NCI-H82 (cell line): Measurements from ENCODE around the gene ADAMTS1.
"Not testable (repeated sequence)": the region's sequence is repeated elsewhere in the genome, so short reads cannot be mapped to it uniquely, and the experiment has no call there.

Experiments
- DNase-seq: peaks from one replicate; lab custom pipeline; 2025; lab: John Stamatoyannopoulos, UW

Gene ADAMTS1

DNA sequence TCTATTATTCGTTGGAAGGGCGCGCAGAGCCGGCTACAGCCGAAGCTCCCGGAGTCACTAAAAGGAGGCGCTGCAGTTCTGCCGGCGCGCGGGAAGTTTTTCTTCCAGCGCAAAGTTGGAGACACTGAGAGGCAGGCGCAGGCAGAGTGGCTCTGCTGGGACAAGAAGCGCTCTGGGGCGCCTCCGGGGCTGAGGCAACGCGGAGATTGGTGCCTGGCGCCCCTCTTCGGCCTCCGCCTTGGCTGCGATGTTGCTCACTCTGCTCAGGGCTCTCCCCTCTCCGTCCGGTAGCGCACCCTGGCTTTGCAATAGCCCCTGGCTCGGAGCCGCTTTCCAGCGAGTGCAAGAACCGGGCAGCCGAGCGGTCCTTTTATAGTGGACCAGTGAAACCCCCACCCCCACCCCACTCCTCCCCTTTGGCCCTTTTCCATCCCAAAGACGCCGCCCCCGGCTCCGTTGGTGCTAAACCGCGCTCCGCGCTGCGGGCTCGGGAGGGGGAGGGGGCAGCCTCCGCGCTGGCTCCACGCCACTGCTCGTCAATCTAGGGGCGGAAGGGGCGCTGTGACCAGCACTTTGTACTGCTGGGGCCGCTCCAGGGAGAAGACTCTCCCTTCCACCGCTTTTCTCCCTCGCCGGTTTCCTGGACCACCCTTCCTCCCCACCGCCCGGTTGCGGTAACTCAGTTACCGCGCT lies at the start of gene ADAMTS1:
Gene ADAMTS1 (minus strand): TSS at position 344 of the 693 bp plus-strand sequence. CDS start 455 bp downstream, outside the sequence.
- peak; percentile 39 for DNase-seq

DNA sequence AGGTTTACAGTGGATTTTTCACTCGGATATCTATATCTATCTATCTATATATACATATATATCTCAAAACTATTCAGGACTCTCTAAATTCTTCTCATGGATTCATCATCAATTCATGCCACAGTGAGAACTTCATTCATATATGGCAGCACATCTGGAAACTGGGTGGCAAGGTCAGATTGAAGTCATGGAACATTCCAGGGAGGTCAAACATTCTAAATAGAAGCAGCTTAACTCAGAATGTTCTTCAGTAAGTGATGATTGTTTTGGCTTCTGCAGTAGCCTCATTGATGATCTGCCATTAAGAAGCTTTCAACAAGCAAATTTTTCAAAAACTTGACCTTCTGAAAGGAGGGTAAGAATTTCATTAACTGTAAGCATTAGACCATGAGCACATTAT lies 46.9 kb upstream of the ADAMTS1 start:
- no peak for DNase-seq

DNA sequence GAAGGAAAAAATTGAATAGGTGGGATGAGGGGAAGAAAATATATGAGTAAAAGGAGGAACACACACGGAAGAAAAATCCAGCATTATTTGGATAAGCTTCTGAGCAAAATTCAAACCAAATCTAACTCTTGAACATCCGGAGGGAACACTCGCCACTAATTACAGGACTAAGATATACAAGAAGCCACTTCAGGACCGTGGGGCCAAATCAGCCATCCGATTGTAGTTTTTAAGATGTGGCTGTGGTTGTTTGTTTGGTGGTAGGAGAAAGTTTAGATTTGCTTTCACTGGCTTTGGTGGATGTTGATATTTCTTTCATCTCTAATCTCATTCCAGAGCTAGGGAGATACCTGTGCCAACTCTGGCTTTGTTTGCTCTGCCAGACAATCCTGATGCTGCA lies 43.7 kb upstream of the ADAMTS1 start:
- no peak for DNase-seq

DNA sequence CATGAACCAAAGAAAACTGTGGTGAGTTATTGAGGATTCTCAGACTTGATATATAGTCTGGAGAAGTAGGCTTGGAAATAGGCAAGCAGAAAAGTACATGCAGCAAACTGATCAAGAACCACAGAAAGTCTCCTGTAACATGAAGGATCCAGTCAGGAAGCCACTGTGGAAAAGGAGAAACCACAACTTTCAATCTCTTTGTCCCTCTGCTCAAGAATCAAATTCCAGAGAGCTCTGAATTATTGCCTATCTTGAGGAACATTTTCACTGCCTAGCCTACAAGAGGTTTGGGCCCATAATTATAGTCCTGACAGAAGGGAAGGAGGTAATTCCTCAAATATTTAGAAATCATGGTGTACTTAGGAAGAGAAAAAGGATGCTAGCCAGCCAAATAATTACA lies 43.0 kb upstream of the ADAMTS1 start:
- no peak for DNase-seq

DNA sequence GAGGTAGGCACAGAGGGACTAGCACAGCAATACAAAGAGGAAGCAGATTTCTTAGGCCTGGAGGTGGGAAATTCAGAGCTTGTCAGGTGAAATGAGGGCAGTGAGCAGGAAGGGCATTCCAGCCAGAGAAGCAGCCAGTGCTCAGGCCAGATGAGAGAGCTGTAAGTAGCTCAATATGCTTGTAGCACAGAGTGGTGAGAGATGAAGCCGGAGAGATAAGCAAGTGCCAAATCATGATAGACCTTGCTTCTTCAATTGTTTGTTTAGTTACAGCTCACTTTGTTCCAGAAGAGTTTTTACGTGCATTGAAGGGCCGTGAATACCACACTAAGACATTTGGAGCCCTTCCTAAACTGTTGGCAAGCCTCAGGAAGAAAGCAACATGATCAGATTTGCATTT lies 42.0 kb upstream of the ADAMTS1 start:
- DNase-seq, result no peak

DNA sequence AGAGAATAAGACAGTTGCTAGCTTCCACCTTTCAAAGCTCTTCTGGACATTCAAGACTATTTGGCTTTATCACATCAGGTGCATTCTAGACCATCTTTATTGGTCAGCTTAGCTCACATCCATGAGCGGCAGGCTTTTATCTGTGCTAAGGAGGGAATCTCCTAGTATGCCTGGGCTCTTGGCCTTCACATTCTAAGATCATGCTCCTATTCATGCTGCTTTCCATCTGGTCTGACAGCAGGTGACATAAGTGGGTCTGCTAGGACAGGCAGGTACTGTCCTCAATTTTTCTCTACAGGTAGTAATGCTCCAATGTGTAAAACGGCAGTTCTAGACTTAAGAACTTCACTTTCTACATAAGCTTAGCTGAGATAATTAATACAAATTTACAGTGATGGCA lies 39.2 kb upstream of the ADAMTS1 start:
- no peak for DNase-seq

DNA sequence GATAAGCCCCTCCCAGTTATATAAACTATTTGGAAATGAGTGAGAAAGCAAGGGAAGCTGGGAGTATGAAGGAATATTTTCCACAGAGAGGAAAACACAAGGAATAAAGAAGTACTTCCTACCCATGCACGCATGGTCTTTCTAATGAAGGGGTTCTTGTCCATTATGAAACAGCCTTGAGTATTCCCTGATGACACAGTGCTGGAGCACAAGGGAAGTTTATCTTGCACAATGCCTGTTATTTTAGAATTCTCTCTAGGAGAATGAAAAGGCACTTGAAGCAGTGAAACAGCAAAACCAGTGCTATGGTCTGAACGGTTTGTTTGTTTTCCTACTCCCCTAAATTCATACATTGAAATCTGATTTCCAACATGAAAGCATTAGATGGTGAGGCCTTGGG lies 38.6 kb upstream of the ADAMTS1 start:
- DNase-seq, result no peak

DNA sequence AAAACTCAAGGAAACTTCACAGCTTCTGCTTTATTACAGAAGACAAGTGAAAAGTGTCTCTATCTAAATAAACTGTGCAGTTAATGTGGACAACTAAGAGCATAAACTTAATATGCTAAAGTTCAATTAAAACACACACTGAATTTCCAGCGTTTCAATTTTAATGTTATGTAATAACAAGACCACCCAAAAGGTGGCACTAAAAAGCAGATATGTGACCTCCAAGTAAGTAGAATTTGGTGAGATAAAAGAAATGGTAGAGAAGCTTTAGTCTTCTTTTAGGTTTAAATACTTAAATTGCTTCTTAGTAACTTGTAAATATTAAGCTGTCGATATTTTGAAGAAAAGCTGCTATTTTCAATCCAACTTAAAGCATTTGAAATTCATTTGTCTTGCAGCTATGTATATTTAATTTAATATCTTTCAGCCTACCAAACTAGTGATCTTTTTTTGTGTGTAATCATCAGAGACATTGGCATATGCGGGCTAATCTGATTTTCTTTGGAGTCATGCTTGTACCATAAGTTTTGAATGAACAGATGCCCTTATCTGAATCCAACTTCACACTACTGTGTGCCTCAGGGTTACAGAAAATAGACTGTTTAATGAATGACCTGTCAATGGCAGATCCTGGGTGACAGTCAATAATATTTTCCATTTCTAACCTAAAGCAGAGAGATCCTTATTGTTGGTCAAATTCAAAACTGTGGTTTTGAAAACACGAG lies 36.5 kb upstream of the ADAMTS1 start:
- DNase-seq, result peak; percentile 32

DNA sequence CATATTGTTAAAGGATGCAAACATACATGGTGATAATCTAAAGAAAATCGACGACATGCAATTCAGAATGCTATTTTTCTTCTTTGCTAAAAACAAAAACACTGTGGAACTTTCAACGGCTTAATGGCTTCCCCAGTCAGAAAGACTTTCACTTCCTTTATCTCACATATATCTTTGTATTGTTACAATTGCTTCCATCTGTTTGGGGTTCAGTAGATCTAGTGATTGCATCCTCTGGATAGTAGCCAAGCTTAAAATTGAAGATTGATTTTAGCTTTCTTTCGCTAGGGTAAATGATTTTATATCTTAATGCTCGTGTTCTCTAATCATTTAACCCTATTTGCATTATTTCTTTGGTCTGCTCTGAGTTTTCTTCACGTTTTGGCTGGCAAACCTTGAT lies 31.8 kb upstream of the ADAMTS1 start:
- DNase-seq, result no peak

DNA sequence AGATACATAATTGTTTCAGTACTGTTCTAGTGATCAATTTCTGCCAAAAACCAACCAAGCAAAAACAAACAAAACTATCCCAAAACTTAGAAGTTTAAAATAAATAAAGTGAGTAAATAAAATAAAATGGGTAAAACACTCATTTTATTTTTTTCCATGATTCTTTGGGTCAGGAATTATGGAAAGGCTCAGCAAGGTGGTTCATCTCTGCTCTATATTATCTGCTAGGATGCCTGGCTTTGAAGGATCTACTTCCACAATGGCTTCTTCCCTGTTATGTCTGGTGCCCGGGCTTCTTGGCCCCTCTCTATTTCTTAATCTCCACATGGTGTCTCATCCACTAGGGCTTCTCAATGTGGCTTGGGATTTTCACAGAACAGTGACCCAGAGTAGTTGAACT lies 29.1 kb upstream of the ADAMTS1 start:
- DNase-seq, result no peak

DNA sequence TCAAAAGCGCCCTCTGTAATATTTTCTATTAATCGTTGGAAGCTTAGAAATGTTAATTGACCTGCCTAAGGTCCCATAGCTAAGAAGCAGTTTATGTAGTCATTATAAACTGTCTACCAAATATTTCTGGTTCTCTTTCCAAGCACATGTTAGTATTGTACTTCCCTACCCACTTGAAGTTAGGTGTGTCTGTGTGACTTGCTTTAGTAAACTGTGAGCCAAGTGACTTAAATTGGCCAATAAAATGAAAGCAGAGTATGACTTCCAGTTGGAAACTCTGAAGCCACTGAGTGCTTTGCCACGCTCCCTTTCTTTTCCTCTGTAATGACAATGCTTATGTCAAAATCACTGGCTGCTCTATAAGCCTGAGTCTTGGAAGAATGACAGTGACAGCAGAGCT lies 20.6 kb upstream of the ADAMTS1 start:
- DNase-seq, result no peak

DNA sequence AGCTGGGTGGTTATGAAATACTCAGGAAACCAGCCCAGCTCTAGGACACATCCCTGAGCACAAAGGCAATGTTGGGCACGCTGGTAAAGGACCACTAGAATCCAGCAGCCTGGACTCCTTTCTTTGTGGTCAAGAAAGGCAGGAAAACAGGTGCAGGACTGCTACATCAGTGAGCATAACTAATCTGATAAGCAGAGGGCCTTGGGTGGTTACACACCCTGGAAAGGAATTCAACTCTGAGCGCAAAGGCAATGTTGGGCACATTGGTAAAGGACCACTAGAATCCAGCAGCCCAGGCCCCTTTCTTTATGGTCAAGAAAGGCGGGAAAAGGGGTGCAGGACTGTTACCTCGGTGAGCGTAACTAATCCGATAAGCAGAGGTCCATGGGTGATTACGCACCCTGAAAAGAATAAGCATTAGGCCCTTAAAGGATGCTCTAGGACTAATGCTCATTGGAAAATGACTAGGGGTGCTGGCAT lies 11.7 kb upstream of the ADAMTS1 start:
- DNase-seq, result not testable (repeated sequence)

DNA sequence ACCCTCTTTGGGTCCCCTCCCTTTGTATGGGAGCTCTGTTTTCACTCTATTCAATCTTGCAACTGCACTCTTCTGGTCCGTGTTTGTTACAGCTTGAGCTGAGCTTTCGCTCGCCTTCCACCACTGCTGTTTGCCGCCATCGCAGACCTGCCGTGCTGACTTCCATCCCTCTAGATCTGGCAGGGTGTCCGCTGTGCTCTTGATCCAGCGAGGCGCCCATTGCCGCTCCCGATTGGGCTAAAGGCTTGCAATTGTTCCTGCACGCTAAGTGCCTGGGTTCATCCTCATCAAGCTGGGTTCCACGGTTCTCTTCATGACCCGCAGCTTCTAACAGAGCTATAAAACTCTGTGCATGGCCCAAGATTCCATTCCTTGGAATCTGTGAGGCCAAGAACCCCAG lies 9.5 kb upstream of the ADAMTS1 start:
- DNase-seq, result not testable (repeated sequence)

DNA sequence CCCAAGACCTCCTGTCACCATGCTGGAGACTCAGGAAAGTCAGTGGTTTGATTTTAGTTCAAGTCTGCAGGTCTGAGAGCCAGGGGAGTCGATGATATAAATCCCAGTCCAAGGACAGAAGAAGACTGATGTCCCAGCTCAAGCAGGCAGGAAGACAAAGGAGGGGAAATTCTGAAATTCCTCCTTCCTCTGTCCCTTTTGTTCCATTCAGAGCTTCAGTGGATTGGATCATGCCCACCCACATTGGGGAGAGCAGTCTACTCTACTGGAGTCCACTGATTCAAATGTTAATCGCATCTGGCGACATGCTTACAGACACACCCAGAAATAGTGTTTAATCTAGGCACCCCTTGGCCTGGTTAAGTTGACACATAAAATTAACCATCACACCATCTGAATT lies 7.2 kb upstream of the ADAMTS1 start:
- DNase-seq, result peak; percentile 18

DNA sequence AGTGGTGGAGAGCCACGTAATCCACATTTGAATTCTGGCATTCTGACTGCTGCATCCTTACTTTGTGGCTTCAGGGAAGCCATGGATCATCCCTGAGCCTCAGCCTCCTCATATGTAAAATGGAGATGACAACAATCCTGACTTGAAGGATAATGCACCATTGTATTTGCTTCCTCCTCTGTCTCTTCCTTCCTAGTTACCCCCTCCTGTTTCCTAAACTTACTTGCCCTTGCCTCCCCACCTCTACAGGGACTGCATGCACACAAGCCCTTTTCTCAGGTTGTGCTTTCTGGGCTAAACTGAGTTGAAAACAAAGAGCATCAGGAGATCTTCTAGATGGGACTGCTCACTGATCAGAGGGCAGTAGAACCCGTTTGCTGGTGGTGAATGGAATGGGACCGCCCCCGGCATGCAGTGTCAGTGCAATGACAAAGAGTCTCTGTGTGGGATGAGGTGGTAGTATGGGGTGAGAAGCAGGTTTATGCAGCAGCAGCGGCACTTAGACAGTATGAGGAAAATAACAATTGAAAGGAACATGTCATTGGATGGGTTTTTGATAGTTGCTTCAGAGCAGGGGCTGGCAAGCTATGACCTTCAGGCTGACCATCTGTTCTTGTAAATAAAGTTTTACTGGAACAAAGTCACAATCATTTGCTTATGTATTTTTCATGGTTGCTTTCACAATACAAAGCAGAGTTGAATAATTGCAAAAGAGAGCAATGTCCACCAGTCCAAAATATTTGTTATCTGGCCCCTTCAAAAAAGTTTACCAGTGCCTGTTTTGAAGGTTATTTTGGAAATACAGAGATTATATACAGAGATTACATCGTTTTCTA lies 6.1 kb upstream of the ADAMTS1 start:
- DNase-seq, result no peak

DNA sequence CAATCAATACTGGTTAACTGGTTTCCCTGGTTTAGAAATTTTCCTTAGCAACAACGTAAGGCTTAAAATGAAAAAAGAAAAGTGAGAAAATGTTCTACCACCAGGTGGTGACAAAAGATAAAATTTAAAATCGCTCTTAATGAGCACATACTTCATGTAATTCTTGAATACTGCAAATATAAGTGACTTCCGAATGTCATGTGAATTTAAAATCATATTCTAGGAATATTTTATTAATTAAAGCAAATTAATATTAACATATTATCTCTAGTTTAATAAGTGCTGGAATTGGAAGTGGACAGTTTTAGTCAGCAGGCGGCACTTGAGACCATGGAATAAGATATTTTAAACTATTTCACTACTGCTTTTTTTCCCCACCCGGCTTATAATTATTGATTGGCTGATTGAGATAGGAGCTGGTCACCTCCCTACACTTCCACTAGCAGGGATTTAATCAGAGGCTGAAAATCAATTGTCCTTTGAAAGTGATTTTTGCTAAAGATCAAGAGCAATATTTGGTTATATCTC lies 5.0 kb upstream of the ADAMTS1 start:
- peak; percentile 57 for DNase-seq

DNA sequence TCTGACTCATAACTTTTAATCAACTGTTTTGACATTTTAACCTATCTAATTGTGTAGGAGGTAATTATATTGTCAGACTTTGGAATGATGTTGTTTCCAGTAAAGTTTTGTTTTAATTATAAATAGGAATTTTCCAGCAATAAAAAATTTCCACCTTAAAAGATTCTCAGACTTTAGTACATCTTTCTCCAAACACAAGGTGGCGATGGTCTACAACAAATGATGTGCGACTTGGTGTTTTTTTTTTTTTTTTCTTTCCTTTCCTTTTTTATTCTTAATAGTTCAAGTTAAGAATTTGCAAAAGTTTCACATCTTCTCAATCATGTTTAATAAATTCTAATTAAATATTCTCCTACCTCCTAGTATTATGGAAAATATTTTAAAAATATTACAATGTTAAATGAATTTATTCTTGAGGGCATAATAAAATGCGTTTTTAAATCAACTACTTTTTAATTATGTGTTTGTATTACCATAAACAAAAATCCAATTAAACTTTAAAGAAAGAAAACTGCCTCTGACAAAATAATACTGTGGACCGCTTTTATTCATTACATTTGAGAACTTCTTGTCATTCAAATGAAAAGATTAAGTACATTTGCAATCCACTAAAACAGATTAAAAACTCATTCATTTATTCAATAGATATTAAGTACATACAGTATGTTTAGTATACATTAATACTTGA lies 4.4 kb upstream of the ADAMTS1 start:
- DNase-seq, result peak; percentile 58

DNA sequence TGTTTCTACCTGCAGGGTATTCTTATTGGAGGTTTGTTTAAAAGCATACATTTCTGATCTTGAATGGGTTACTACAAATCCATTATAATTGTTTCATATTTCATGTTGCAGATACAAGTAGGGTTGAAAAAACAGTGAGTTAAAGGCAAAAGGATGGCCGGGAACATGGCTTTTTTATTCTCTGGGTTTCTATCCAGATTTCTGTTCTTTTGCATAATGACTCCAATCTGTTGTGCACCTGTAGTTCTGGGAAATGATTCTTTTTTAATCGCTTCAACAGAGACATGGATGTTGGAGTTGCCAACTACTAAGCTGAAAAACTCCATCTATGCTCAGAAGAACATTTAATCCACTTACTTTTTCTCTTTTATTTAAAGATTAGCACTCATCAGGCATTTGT lies 2.7 kb upstream of the ADAMTS1 start:
- DNase-seq, result no peak

DNA sequence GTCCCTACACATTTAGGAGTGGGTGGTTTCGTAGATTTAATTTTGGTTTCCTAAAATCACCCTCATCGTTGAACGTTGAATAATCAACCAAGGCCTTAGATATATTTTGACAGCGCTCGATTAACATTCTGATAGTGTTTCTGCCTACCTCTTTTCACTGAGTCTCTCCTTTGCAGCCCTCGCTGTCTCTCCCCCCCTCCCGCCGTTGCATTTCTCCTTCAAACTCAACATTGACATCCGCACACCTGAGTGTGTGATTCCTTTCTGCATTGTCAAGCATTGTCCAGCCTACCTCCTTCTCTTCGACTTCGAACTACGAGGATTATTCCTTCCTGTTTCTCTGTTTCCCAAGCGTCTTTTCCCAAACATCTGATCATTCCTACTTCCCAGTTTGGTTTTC lies 1.8 kb upstream of the ADAMTS1 start:
- no peak for DNase-seq

DNA sequence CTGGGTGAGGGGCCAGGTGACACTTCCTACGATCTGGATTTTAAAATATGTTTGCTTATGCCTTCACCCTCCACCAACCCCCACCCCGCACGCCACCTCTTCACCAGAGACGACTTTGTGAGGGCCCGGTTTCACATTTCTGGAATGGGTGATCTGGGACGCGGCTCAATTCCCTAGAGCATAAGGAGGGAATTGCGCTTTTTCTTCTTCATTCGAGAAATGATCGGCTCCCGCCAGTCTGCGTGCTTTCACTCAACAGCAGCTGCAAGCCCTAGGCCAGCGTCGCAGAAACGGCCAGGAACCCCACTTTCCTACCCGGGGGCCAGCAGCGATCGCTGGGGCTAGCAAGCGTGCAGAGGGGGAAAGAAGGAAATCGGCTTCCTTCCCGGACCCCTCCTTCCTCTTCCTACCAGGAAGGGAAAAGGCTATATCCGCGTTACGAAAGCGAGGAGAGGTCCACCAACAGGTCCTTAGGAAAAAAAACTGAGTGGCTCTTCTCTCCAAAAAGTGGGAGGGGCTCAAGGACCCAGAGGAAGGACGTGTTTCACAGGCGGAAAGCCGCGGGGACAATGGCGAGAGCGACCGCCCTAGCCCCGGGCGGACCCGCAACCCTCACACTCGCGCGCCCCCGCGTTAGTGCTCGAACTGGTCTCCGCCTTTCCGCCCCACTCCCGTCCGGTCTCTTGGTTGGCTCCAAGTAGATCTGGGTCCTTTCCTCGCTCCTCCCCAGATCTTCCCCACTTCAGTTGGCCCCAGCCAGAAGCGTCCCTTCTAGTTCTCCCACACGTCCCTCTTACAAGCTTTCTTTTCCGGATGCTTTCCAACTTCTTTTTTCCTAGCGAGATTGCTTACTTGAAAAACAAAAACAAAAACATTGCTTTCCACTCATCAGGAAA lies 1.1 kb upstream of the ADAMTS1 start:
- DNase-seq, result peak; percentile 14

DNA sequence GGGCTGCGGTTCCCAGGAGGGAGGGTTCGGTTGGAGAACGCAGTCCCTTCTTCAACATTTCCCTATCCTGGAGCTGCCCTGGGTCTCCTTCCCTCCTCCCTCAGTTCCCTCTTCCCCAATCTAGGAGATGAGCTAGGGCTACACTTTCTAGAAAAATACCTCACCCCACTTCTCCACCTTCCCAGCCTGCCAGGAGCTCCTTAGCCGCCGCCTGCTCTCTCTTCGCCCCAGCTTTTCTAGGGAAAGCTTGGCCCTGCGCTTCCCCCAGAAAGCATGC lies 488 bp upstream of the ADAMTS1 start:
- DNase-seq, result no peak
